ENCODE results near the gene RGS8.
"Not testable (repeated sequence)": the region's sequence is repeated elsewhere in the genome, so short reads cannot be mapped to it uniquely, and the experiment has no call there.

DNA sequence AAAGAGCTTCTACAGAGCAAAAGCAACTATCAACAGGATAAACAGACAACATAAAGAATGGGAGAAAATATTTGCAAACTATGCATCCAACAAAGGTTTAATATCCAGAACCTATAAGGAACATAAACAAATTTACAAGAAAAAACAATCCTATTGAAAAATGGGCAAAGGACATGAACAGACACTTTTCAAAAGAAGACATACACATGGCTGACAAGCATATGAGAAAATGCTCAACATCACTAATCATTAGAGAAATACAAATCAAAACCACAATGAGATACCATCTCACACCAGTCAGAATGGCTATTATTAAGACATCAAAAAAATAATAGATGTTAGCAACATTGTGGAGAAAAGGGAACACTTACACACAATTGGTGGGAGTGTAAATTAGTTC lies 8.8 kb upstream of the RGS8 start:
- TF ChIP-seq HDAC2 (IDR thresholded peaks at IDR 0.05); POLR2AphosphoS5 (IDR thresholded peaks at IDR 0.05; ENCODE audit: low read length); TARDBP (IDR thresholded peaks at IDR 0.05; ENCODE audit: borderline replicate concordance); TBL1XR1 (IDR thresholded peaks at IDR 0.05; ENCODE audit: low read depth, low read length); CEBPB (IDR thresholded peaks at IDR 0.05; ENCODE audit: borderline replicate concordance in 1 of 2, low read depth in 2 of 2, low read length in 2 of 2); NFYB (IDR thresholded peaks at IDR 0.05; ENCODE audit: insufficient read depth, low read depth, low read length); YY1 (IDR thresholded peaks at IDR 0.05; ENCODE audit: low read depth, low read length); POLR2A (IDR thresholded peaks at IDR 0.05; ENCODE audit: low read depth, low read length); EZH2 (IDR thresholded peaks at IDR 0.05; ENCODE audit: borderline replicate concordance, control insufficient read depth, low read depth, low read length); SRF (IDR thresholded peaks at IDR 0.05; ENCODE audit: low read depth in 2 of 2, low read length in 2 of 2); NBN (IDR thresholded peaks at IDR 0.05); SMC3 (IDR thresholded peaks at IDR 0.05; ENCODE audit: borderline replicate concordance, low read length): not testable (repeated sequence)
- TF ChIP-seq, protein P1, sequence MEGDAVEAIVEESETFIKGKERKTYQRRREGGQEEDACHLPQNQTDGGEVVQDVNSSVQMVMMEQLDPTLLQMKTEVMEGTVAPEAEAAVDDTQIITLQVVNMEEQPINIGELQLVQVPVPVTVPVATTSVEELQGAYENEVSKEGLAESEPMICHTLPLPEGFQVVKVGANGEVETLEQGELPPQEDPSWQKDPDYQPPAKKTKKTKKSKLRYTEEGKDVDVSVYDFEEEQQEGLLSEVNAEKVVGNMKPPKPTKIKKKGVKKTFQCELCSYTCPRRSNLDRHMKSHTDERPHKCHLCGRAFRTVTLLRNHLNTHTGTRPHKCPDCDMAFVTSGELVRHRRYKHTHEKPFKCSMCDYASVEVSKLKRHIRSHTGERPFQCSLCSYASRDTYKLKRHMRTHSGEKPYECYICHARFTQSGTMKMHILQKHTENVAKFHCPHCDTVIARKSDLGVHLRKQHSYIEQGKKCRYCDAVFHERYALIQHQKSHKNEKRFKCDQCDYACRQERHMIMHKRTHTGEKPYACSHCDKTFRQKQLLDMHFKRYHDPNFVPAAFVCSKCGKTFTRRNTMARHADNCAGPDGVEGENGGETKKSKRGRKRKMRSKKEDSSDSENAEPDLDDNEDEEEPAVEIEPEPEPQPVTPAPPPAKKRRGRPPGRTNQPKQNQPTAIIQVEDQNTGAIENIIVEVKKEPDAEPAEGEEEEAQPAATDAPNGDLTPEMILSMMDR (IDR thresholded peaks at IDR 0.05 in 2 of 3, conservative IDR thresholded peaks at IDR 0.05 in 1 of 3; ENCODE audit: control insufficient read depth in 2 of 3, extremely low read depth in 1 of 3, insufficient read depth in 1 of 3, low read depth in 3 of 3, low read length in 3 of 3): not testable (repeated sequence)
- TF ChIP-seq, protein P2, sequence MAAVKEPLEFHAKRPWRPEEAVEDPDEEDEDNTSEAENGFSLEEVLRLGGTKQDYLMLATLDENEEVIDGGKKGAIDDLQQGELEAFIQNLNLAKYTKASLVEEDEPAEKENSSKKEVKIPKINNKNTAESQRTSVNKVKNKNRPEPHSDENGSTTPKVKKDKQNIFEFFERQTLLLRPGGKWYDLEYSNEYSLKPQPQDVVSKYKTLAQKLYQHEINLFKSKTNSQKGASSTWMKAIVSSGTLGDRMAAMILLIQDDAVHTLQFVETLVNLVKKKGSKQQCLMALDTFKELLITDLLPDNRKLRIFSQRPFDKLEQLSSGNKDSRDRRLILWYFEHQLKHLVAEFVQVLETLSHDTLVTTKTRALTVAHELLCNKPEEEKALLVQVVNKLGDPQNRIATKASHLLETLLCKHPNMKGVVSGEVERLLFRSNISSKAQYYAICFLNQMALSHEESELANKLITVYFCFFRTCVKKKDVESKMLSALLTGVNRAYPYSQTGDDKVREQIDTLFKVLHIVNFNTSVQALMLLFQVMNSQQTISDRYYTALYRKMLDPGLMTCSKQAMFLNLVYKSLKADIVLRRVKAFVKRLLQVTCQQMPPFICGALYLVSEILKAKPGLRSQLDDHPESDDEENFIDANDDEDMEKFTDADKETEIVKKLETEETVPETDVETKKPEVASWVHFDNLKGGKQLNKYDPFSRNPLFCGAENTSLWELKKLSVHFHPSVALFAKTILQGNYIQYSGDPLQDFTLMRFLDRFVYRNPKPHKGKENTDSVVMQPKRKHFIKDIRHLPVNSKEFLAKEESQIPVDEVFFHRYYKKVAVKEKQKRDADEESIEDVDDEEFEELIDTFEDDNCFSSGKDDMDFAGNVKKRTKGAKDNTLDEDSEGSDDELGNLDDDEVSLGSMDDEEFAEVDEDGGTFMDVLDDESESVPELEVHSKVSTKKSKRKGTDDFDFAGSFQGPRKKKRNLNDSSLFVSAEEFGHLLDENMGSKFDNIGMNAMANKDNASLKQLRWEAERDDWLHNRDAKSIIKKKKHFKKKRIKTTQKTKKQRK (IDR thresholded peaks at IDR 0.05; ENCODE audit: low read depth, low read length): not testable (repeated sequence)

Measured in GM12878 (cell line).